Heart left ventricle (tissue), 16 donors: Measurements from ENCODE around the gene NKAIN2. TPM values are rescaled to one million over a fixed set of nuclear protein-coding genes. Genes with fewer than 3 reads are reported as not detected.

Source experiments
- ATAC-seq, 4 donors: fragments of 200-7000 bp; cut with Tn5 transposase; one replicate each; pipeline ENCODE4 v1.9.1; 2020 to 2022; ENCODE audit warnings: moderate library complexity in 4 of 4, mild to moderate bottlenecking in 3 of 4, moderate number of reproducible peaks in 1 of 4
- DNase-seq, 5 donors: peaks; one replicate each; pipeline ENCODE4 v3.0.0-alpha.2; 2020
- H3K27ac ChIP-seq, 12 donors: fragments of 200-600 bp; sonication (generic) in 4 of 12; one replicate each; pipeline versions ENCODE4 v1.5.0 to v1.8.0; 2016 to 2022; ENCODE audit warnings: mild to moderate bottlenecking in 2 of 12
- H3K27me3 ChIP-seq, 9 donors: fragments of 200-600 bp; sonication (generic) in 2 of 9; one replicate each; pipeline versions ENCODE4 v1.5.1 to v1.8.0; 2016 to 2022; ENCODE audit warnings: mild to moderate bottlenecking in 3 of 9
- H3K36me3 ChIP-seq, 9 donors: fragments of 200-600 bp; sonication (generic) in 2 of 9; one replicate each; pipeline versions ENCODE4 v1.5.0 to v1.8.0; 2018 to 2022; ENCODE audit warnings: mild to moderate bottlenecking in 2 of 9
- H3K4me1 ChIP-seq, 12 donors: fragments of 200-600 bp; sonication (generic) in 4 of 12; one replicate each; pipeline versions ENCODE4 v1.5.0 to v1.8.0; 2016 to 2022; ENCODE audit warnings: mild to moderate bottlenecking in 3 of 12
- H3K4me3 ChIP-seq, 12 donors: fragments of 200-600 bp; sonication (generic) in 4 of 12; one replicate each; pipeline versions ENCODE4 v1.5.0 to v1.8.0; 2017 to 2022; ENCODE audit warnings: mild to moderate bottlenecking in 9 of 12, moderate library complexity in 4 of 12
- H3K9me3 ChIP-seq, 12 donors: fragments of 200-600 bp; sonication (generic) in 4 of 12; one replicate each; pipeline versions ENCODE4 v1.5.0 to v1.8.0; 2016 to 2022; ENCODE audit warnings: mild to moderate bottlenecking in 1 of 12
- POLR2A ChIP-seq, 2 donors: fragments of 450-650 bp; IDR thresholded peaks; one replicate each; pipeline ENCODE4 v1.6.1; 2017; ENCODE audit warnings: antibody characterized with exemption in 2 of 2, mild to moderate bottlenecking in 2 of 2, moderate library complexity in 2 of 2
- WGBS, 4 donors: extraction: QIAGEN DNeasy Blood & Tissue Kit in 2 of 4; methylation state at CpG; one replicate each; pipeline versions ENCODE4 v1.1.5 to v1.1.7; 2013 to 2018; 5-methylcytosine and 5-hydroxymethylcytosine counted together
- intact Hi-C, 10 donors: fragments of 100-400 bp; cut with DNase I; formaldehyde crosslinking; loops; one replicate each; pipeline versions ENCODE4 v1.11.1 to v1.14.2; 2022
- polyA plus RNA-seq, 2 donors: library from polyadenylated mRNA; stranded (reverse); fragments of 200-250 nt; gene quantifications; one replicate each; pipeline ENCODE4 v1.2.3, GENCODE V29; 2013
- total RNA-seq, 9 donors: library from RNA; depleted of rRNA in 2 of 9; stranded (reverse); fragments of >200 nt in 2 of 9; fragmentation: NEBNext Ultra II Directional in 3 of 9; extraction: Animal tissue kit (Norgen Biotek cat#: 25700) in 3 of 9; gene quantifications; one replicate each; pipeline versions ENCODE4 v1.1.0 to v1.2.4, GENCODE V29; 2016 to 2023
- TF ChIP-seq, protein P1 (sequence below), 12 donors: fragments of 200-600 bp; sonication (generic) in 4 of 12; IDR thresholded peaks; one replicate each; pipeline versions ENCODE4 v1.5.0 to v1.8.0; 2018 to 2022; ENCODE audit warnings: antibody characterized with exemption in 12 of 12, mild to moderate bottlenecking in 5 of 12
- donor health status: ischemic (EF 13 %, LVEDD 7.1; RV severe dilation, severe dysfunction).
- donor health status: healthy with polysubstance abuse.
- donor health status: DM: no; HTN: yes; CAD: no.
- donor health status: DM: no; HTN: no; CAD: no.
- donor health status: ischemic (EF 25% LVEDD 6.9; RV normal size, moderate dysfunction).
- donor health status: ischemic (EF 25% LVEDD 5.7; RV mildly dilated, moderate dysfunction).
- donor health status: healthy.
- donor health status: DM: yes; HTN: yes; CAD: no.
- donor health status: ischemic (EF 35%, LVEDD 5.7; RV mildly dilated, moderate dysfunction).
- donor health status: nonischemic (EF 11% LVEDD 7.7; RV severe dilation, severe dysfunction).
- donor health status: DM: yes; HTN: yes; CAD: no.
- donor health status: PGD.
- donor health status: ischemic (EF 29% LVEDD 5.4; RV normal size, mild dysfunction).
- donor health status: nonischemic (EF 23%, LVEDD 6.1; RV moderate dilation, normal function).

The NKAIN2 gene
- total and polyA plus RNA-seq, 11 donors, result 0.19 to 0.83 (median 0.33) TPM; not detected in 2

GRCh38 chr6:124368131-124368530 is 564.5 kb downstream of the NKAIN2 start:
- H3K27ac ChIP-seq, result no peak overlapping the region
- no peaks in the 10 kb centered on the region for H3K4me1 ChIP-seq
- intact Hi-C loops, result no loop called here
- no peaks in the 10 kb centered on the region for H3K36me3 ChIP-seq
- no peak for ATAC-seq
- H3K27me3 ChIP-seq, result no peaks in the 10 kb centered on the region
- DNase-seq, result no peak
- no peak overlapping the region for H3K4me3 ChIP-seq
- peaks cover 0 to 4% (median 0%) of the 10 kb centered on the region in 12 donors for H3K9me3 ChIP-seq
- TF ChIP-seq, protein P1, sequence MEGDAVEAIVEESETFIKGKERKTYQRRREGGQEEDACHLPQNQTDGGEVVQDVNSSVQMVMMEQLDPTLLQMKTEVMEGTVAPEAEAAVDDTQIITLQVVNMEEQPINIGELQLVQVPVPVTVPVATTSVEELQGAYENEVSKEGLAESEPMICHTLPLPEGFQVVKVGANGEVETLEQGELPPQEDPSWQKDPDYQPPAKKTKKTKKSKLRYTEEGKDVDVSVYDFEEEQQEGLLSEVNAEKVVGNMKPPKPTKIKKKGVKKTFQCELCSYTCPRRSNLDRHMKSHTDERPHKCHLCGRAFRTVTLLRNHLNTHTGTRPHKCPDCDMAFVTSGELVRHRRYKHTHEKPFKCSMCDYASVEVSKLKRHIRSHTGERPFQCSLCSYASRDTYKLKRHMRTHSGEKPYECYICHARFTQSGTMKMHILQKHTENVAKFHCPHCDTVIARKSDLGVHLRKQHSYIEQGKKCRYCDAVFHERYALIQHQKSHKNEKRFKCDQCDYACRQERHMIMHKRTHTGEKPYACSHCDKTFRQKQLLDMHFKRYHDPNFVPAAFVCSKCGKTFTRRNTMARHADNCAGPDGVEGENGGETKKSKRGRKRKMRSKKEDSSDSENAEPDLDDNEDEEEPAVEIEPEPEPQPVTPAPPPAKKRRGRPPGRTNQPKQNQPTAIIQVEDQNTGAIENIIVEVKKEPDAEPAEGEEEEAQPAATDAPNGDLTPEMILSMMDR (IDR thresholded peaks at IDR 0.05), result no peak
- no peak for TF ChIP-seq POLR2A (IDR thresholded peaks at IDR 0.05)

DNA sequence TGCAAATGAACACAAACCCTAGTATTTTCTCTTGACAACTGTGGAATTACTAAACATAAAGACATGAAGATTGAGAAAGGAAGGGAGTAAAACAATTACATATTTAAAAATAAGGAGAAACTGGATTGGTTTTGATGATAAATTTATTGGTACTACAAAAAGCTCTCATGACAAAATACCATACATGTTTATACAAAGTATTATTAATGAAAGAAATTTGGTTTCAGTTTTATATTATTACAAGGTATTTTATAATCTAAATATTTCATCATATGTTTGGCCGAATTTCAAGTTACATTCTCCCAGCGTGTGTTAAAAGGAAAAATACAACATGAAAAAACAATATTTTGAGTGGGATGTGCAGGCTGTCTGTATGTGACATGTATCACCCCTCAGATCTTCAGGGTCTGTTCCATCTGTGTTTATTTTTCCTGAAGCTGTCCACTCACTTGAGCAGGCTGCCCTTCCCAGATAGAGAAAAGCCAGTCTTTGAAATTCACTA is 568.4 kb downstream of the NKAIN2 start:
- WGBS, 4 donors, result 51 to 72% (median 57%) methylated on average over 2 of the region's 2 CpGs
- intact Hi-C loops, result no loop called here
- Histone ChIP-seq H3K27me3 (no peaks in the 10 kb centered on the region), H3K9me3 (no peaks in the 10 kb centered on the region), H3K27ac (no peak overlapping the region), H3K4me1 (no peaks in the 10 kb centered on the region), H3K4me3 (no peak overlapping the region), H3K36me3 (no peaks in the 10 kb centered on the region)
- DNase-seq (no peak), ATAC-seq (no peak)
- TF ChIP-seq, protein P1 (IDR thresholded peaks at IDR 0.05), result no peak
- no peak for TF ChIP-seq POLR2A (IDR thresholded peaks at IDR 0.05)

- 25 to 41% (median 31%) methylated on average over 1 of the region's 1 CpG for WGBS, 4 donors
- no peak for DNase-seq
- ATAC-seq, result no peak
- no peaks in the 10 kb centered on the region for H3K9me3 ChIP-seq
- TF ChIP-seq POLR2A (IDR thresholded peaks at IDR 0.05), result no peak
- TF ChIP-seq, protein P1 (IDR thresholded peaks at IDR 0.05), result no peak
- H3K36me3 ChIP-seq, result no peaks in the 10 kb centered on the region
- intact Hi-C loops, result no loop called here
- H3K4me1 ChIP-seq, result no peaks in the 10 kb centered on the region
- no peak overlapping the region for H3K4me3 ChIP-seq
- H3K27me3 ChIP-seq, result no peaks in the 10 kb centered on the region
- no peak overlapping the region for H3K27ac ChIP-seq
Observed at GRCh38 chr6:124373386-124373785, 569.7 kb downstream of the NKAIN2 start.

- Histone ChIP-seq H3K27me3 (no peaks in the 10 kb centered on the region), H3K36me3 (no peaks in the 10 kb centered on the region), H3K9me3 (peaks cover 0 to 19% (median 4%) of the 10 kb centered on the region in 12 donors), H3K4me3 (no peak overlapping the region), H3K4me1 (no peaks in the 10 kb centered on the region), H3K27ac (no peak overlapping the region)
- ATAC-seq (no peak), DNase-seq (no peak)
- intact Hi-C loops, result no loop called here
- TF ChIP-seq POLR2A (IDR thresholded peaks at IDR 0.05), result no peak
- TF ChIP-seq, protein P1 (IDR thresholded peaks at IDR 0.05), result no peak
Observed at GRCh38 chr6:124389127-124389526, 585.5 kb downstream of the NKAIN2 start.
